ENCODE measurements around the gene GGA1.

GRCh38 chr22:37631448-37632173 is 23.0 kb downstream of the GGA1 start:
- TF ChIP-seq CTCF (IDR thresholded peaks at IDR 0.05) = no peak
- TF ChIP-seq EZH2 (IDR thresholded peaks at IDR 0.05; ENCODE audit: borderline replicate concordance, insufficient read depth, low read depth, low read length, poor library complexity, severe bottlenecking) = no peak

All from B cell (primary cell).